ENCODE measurements around the gene NOP10.

NOP10 gene

GRCh38 chr15:34332553-34333120 lies 10.3 kb downstream of the NOP10 start:
- DNase-seq, result no peak

- DNase-seq, result no peak
Measured at GRCh38 chr15:34331809-34332208, 11.1 kb downstream of the NOP10 start.

- no peak for DNase-seq
Measured at GRCh38 chr15:34330279-34330678, 12.7 kb downstream of the NOP10 start.

- DNase-seq, result no peak
Measured at GRCh38 chr15:34329006-34329405, 13.9 kb downstream of the NOP10 start.

GRCh38 chr15:34327906-34328305 lies 15.0 kb downstream of the NOP10 start:
- no peak for DNase-seq

- DNase-seq, result no peak
Measured at GRCh38 chr15:34325368-34325767, 17.6 kb downstream of the NOP10 start.

- DNase-seq, result no peak
Measured at GRCh38 chr15:34324933-34325332, 18.0 kb downstream of the NOP10 start.

GRCh38 chr15:34323217-34323616 lies 19.7 kb downstream of the NOP10 start:
- DNase-seq, result no peak

GRCh38 chr15:34318277-34319079 lies 24.5 kb downstream of the NOP10 start:
- peak in 21 of 56 donors; percentile 1 to 49 (median 16) for DNase-seq

- DNase-seq, result no peak
Measured at GRCh38 chr15:34314491-34315490, 28.1 kb downstream of the NOP10 start.

GRCh38 chr15:34311563-34311962 lies 31.4 kb downstream of the NOP10 start:
- DNase-seq, result no peak

- no peak for DNase-seq
Measured at GRCh38 chr15:34304613-34305012, 38.3 kb downstream of the NOP10 start.

GRCh38 chr15:34301058-34301457 lies 41.9 kb downstream of the NOP10 start:
- DNase-seq, result no peak

GRCh38 chr15:34297059-34297458 lies 45.9 kb downstream of the NOP10 start:
- DNase-seq, result no peak

GRCh38 chr15:34292621-34293020 lies 50.3 kb downstream of the NOP10 start:
- DNase-seq, result no peak

Data from nucleus accumbens (tissue), 56 donors.